A549 (cell line): ENCODE results near the gene ZDHHC3. TPM values are rescaled to one million over a fixed set of nuclear protein-coding genes. Genes with fewer than 3 reads are reported as not detected.

Experiments used
- ATAC-seq, 2 experiments: fragments of 200-7000 bp in 1 of 2; fragments of >200 bp in 1 of 2; cut with Nextera tagmentation in 1 of 2; cut with Tn5 transposase in 1 of 2; 3 replicates each; pipeline versions ENCODE4 v1.8.0 to v1.9.1; 2018 to 2020; ENCODE audit warnings: mild to moderate bottlenecking in 1 of 2, moderate library complexity in 1 of 2
- CTCF ChIA-PET: fragments of 300-600 bp; sonication (Branson Sonifier 250); formaldehyde crosslinking; extraction: SDS; loops from one replicate; lab custom pipeline; 2021; ENCODE audit warnings: antibody characterized with exemption, inconsistent platforms; lab: Yijun Ruan, JAX
- POLR2A ChIA-PET: fragments of 350-600 bp; formaldehyde crosslinking; extraction: SDS; loops from one replicate; lab custom pipeline; 2021; ENCODE audit warnings: antibody characterized with exemption, inconsistent platforms; lab: Yijun Ruan, JAX
- DNase-seq, 2 experiments: peaks; one replicate each; pipeline versions ENCODE4 v3.0.0 to v3.0.0-alpha.2; 2011 to 2016; ENCODE audit warnings: low read depth in 1 of 2, low spot score in 1 of 2
- FAIRE-seq: peaks from 2 replicates; lab custom pipeline; 2011; peaks lifted over from hg19 to GRCh38; lab: Jason Lieb, UNC
- H3K27ac ChIP-seq, 2 experiments: fragments of >200 bp; sonication (Bioruptor Twin); formaldehyde crosslinking; 3 replicates each; pipeline ENCODE4 v1.5.1; 2016 to 2017
- H3K4me1 ChIP-seq: fragments of >200 bp; sonication (Bioruptor Twin); formaldehyde crosslinking; 3 replicates; pipeline ENCODE4 v1.6.1; 2016
- H3K4me2 ChIP-seq: fragments of >200 bp; sonication (Bioruptor Twin); formaldehyde crosslinking; 3 replicates; pipeline ENCODE4 v1.6.1; 2016
- H3K4me3 ChIP-seq: fragments of >200 bp; sonication (Bioruptor Twin); formaldehyde crosslinking; 3 replicates; pipeline ENCODE4 v1.5.1; 2016
- H3K9me3 ChIP-seq: fragments of >200 bp; sonication (Bioruptor Twin); formaldehyde crosslinking; 3 replicates; pipeline ENCODE4 v1.6.1; 2016
- BHLHE40 ChIP-seq: IDR thresholded peaks from 2 replicates; pipeline ENCODE4 v1.6.1; 2012; ENCODE audit warnings: low read depth, low read length, inconsistent platforms
- E2F6 ChIP-seq: IDR thresholded peaks from 2 replicates; pipeline ENCODE4 v1.6.1; 2012; ENCODE audit warnings: low read depth, borderline replicate concordance
- FOSB ChIP-seq: fragments of 250-450 bp; sonication (Bioruptor Pico); IDR thresholded peaks from 2 replicates; pipeline ENCODE4 v1.5.0; 2020; ENCODE audit warnings: mild to moderate bottlenecking, moderate library complexity
- GATA3 ChIP-seq: IDR thresholded peaks from 2 replicates; pipeline ENCODE4 v1.6.1; 2012; ENCODE audit warnings: borderline replicate concordance
- HOXB13 ChIP-seq: fragments of 250-450 bp; sonication (Bioruptor Pico); IDR thresholded peaks from 2 replicates; pipeline ENCODE4 v1.5.0; 2020; ENCODE audit warnings: low read depth, mild to moderate bottlenecking, moderate library complexity
- HOXB5 ChIP-seq: fragments of 250-450 bp; sonication (Bioruptor Pico); IDR thresholded peaks from 2 replicates; pipeline ENCODE4 v1.5.0; 2020; ENCODE audit warnings: mild to moderate bottlenecking, moderate library complexity
- MAZ ChIP-seq: fragments of 150-350 bp; IDR thresholded peaks from 2 replicates; pipeline ENCODE4 v1.6.1; 2014; ENCODE audit warnings: antibody characterized with exemption, low read depth, low read length, borderline replicate concordance
- MYC ChIP-seq: IDR thresholded peaks from 2 replicates; pipeline ENCODE4 v1.6.1; 2012; ENCODE audit warnings: mild to moderate bottlenecking, inconsistent platforms, low read length, improper control_type of control experiment, borderline replicate concordance
- PHF8 ChIP-seq: fragments of 200-600 bp; sonication (generic); IDR thresholded peaks from 2 replicates; pipeline ENCODE4 v1.6.1; 2016; ENCODE audit warnings: low read depth, mild to moderate bottlenecking, antibody characterized with exemption, moderate library complexity, borderline replicate concordance
- RAD21 ChIP-seq, 2 experiments: fragments of >200 bp in 1 of 2; sonication (Bioruptor Twin) in 1 of 2; formaldehyde crosslinking in 1 of 2; IDR thresholded peaks in 1 of 2; conservative IDR thresholded peaks in 1 of 2; 2 replicates in 1 of 2; 3 replicates in 1 of 2; pipeline ENCODE4 v1.6.1; 2012 to 2018; ENCODE audit warnings: inconsistent platforms in 1 of 2
- RARB ChIP-seq: fragments of 250-450 bp; sonication (Bioruptor Pico); IDR thresholded peaks from 2 replicates; pipeline ENCODE4 v1.8.0; 2021; ENCODE audit warnings: mild to moderate bottlenecking, moderate library complexity
- RCOR1 ChIP-seq: fragments of 150-350 bp; IDR thresholded peaks from 2 replicates; pipeline ENCODE4 v1.6.1; 2014; ENCODE audit warnings: antibody characterized with exemption, low read length, low read depth
- REST ChIP-seq: fragments of 200-600 bp; sonication (generic); IDR thresholded peaks from 2 replicates; pipeline ENCODE4 v1.6.1; 2016; ENCODE audit warnings: antibody characterized with exemption, mild to moderate bottlenecking, moderate library complexity
- SMC3 ChIP-seq: fragments of >200 bp; sonication (Bioruptor Twin); formaldehyde crosslinking; IDR thresholded peaks from 3 replicates; pipeline ENCODE4 v1.6.1; 2018; ENCODE audit warnings: inconsistent platforms
- SREBF2 ChIP-seq: fragments of 450-650 bp; IDR thresholded peaks from 2 replicates; pipeline ENCODE4 v1.6.1; 2014; ENCODE audit warnings: mild to moderate bottlenecking, moderate library complexity
- TFCP2L1 ChIP-seq: fragments of 250-450 bp; sonication (Bioruptor Pico); IDR thresholded peaks from 2 replicates; pipeline ENCODE4 v1.5.0; 2021; ENCODE audit warnings: mild to moderate bottlenecking
- WGBS: methylation state at CpG from one replicate; pipeline ENCODE4 v1.1.6; 2017; ENCODE audit errors: missing lambda C conversion rate; 5-methylcytosine and 5-hydroxymethylcytosine counted together
- polyA plus RNA-seq, 4 experiments: library from polyadenylated mRNA; depleted of rRNA in 3 of 4; stranded (reverse); fragments of >200 nt; fragmentation: RNase III in 1 of 4; extraction: RNeasy Plus Mini Kit Qiagen cat#74134 plus additional on column Dnase treatment in 1 of 4; gene quantifications; 2 replicates in 3 of 4; 3 replicates in 1 of 4; pipeline ENCODE4 v1.2.3, GENCODE V29; 2011 to 2017
- TF ChIP-seq, protein P1 (sequence below): fragments of >200 bp; sonication (Bioruptor Twin); formaldehyde crosslinking; IDR thresholded peaks from 3 replicates; pipeline ENCODE4 v1.5.1; 2016
- TF ChIP-seq, protein P2 (sequence below): IDR thresholded peaks from 2 replicates; pipeline ENCODE4 v1.6.1; 2012
- TF ChIP-seq, protein P3 (sequence below): fragments of >200 bp; sonication (Bioruptor Twin); formaldehyde crosslinking; IDR thresholded peaks from 3 replicates; pipeline ENCODE4 v1.6.1; 2016

The ZDHHC3 gene
- polyA plus RNA-seq, 2 of the 4 experiments (the other 2 are of a cell fraction), result 28.7 to 57.7 TPM

- TF ChIP-seq HOXB13 (CRISPR knock-in tag) (no peak), RARB (CRISPR knock-in tag) (no peak), REST (no peak), SMC3 (no peak), SREBF2 (no peak)
Measured at GRCh38 chr3:44989636-44990373, 13.8 kb upstream of the ZDHHC3 start (continued).

GRCh38 chr3:44989141-44989540 is 13.2 kb upstream of the ZDHHC3 start:
- H3K27ac ChIP-seq, result no peak overlapping the region
- WGBS, result 91% methylated on average over 8 of the region's 8 CpGs
- H3K4me1 ChIP-seq, result peaks cover 13% of the 10 kb centered on the region
- ATAC-seq, result no peak
- DNase-seq, result no peak
- no peak overlapping the region for H3K4me3 ChIP-seq
- no peaks in the 10 kb centered on the region for H3K9me3 ChIP-seq
- H3K4me2 ChIP-seq, result no peak overlapping the region
- TF ChIP-seq FOSB (CRISPR knock-in tag), result no peak
- TF ChIP-seq MYC, result no peak
- no peak for TF ChIP-seq RCOR1
- ChIA-PET CTCF (no interaction called here), POLR2A (no interaction called here)
- FAIRE-seq, result no peak

DNA sequence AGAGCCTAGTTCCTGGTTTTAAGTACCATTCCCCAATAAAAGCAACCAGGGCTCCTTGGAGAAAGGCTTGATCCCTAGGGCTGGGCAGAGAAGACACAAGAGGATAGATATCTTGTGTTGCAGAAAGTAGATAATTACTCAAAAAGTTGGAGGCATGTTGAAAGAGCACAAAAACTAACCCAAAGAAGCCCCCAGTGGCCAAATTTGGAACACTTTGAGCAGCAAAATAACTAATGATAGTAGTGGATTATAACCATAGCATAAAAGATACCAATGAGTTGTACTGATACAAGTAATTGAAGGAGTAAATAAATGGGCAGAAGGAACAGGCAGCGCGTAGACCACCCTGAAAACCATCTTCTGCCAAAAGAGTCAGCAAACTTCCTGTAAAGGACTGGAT is 12.1 kb upstream of the ZDHHC3 start:
- no peak for FAIRE-seq
- CTCF ChIA-PET, result interaction anchor here (0.7 to 0.9 kb wide), 2 partner anchors 13 to 22 kb away, joined by 3 read pairs; no protein-coding TSS in a partner anchor
- Histone ChIP-seq H3K4me3 (no peak overlapping the region), H3K4me2 (no peak overlapping the region), H3K4me1 (peaks cover 3% of the 10 kb centered on the region), H3K27ac (no peak overlapping the region), H3K9me3 (no peaks in the 10 kb centered on the region)
- TF ChIP-seq RAD21 (conservative IDR thresholded peaks at IDR 0.05 in 1 of 2, IDR thresholded peaks at IDR 0.05 in 1 of 2) (peak in 1 of 2 experiments; percentile 9; a peak in 1 of 5 replicates), BHLHE40 (no peak), TFCP2L1 (no peak), MAZ (no peak)
- TF ChIP-seq, protein P1, sequence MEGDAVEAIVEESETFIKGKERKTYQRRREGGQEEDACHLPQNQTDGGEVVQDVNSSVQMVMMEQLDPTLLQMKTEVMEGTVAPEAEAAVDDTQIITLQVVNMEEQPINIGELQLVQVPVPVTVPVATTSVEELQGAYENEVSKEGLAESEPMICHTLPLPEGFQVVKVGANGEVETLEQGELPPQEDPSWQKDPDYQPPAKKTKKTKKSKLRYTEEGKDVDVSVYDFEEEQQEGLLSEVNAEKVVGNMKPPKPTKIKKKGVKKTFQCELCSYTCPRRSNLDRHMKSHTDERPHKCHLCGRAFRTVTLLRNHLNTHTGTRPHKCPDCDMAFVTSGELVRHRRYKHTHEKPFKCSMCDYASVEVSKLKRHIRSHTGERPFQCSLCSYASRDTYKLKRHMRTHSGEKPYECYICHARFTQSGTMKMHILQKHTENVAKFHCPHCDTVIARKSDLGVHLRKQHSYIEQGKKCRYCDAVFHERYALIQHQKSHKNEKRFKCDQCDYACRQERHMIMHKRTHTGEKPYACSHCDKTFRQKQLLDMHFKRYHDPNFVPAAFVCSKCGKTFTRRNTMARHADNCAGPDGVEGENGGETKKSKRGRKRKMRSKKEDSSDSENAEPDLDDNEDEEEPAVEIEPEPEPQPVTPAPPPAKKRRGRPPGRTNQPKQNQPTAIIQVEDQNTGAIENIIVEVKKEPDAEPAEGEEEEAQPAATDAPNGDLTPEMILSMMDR, result peak; percentile 21; the same call in 1 of the 3 replicates
- 95% methylated on average over 2 of the region's 2 CpGs for WGBS
- POLR2A ChIA-PET, result no interaction called here
- DNase-seq, result peak in 1 of 2 experiments; percentile 22
- ATAC-seq, result peak; percentile 50 to 61; a peak in 3 of 6 replicates

GRCh38 chr3:44987332-44987731 is 11.4 kb upstream of the ZDHHC3 start:
- ChIA-PET CTCF (interaction anchor here (0.7 to 0.9 kb wide), 2 partner anchors 12 to 22 kb away, joined by 3 read pairs; no protein-coding TSS in a partner anchor), POLR2A (no interaction called here)
- WGBS, result 97% methylated on average over 6 of the region's 6 CpGs
- no peak overlapping the region for H3K4me3 ChIP-seq
- DNase-seq, result no peak
- H3K9me3 ChIP-seq, result no peaks in the 10 kb centered on the region
- no peak for ATAC-seq
- H3K4me1 ChIP-seq, result no peaks in the 10 kb centered on the region
- no peak overlapping the region for H3K4me2 ChIP-seq
- no peak overlapping the region for H3K27ac ChIP-seq
- no peak for FAIRE-seq
- TF ChIP-seq GATA3 (no peak), REST (no peak), E2F6 (no peak), HOXB5 (CRISPR knock-in tag) (no peak), SMC3 (no peak), PHF8 (no peak)
- TF ChIP-seq, protein P2, sequence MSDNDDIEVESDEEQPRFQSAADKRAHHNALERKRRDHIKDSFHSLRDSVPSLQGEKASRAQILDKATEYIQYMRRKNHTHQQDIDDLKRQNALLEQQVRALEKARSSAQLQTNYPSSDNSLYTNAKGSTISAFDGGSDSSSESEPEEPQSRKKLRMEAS, result no peak
- TF ChIP-seq, protein P3, sequence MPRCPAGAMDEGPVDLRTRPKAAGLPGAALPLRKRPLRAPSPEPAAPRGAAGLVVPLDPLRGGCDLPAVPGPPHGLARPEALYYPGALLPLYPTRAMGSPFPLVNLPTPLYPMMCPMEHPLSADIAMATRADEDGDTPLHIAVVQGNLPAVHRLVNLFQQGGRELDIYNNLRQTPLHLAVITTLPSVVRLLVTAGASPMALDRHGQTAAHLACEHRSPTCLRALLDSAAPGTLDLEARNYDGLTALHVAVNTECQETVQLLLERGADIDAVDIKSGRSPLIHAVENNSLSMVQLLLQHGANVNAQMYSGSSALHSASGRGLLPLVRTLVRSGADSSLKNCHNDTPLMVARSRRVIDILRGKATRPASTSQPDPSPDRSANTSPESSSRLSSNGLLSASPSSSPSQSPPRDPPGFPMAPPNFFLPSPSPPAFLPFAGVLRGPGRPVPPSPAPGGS, result no peak
